Right cardiac atrium (tissue), 5 donors: ENCODE data around the gene TOX3. TPM values are rescaled to one million over a fixed set of nuclear protein-coding genes. Genes with fewer than 3 reads are reported as not detected.

ENCODE experiments used
- ATAC-seq, 2 donors: fragments of 200-7000 bp; cut with Tn5 transposase; one replicate each; pipeline versions ENCODE4 v1.8.0 to v1.9.1; 2020; ENCODE audit warnings: moderate library complexity in 2 of 2, mild to moderate bottlenecking in 1 of 2
- DNase-seq, 3 donors: peaks; one replicate each; pipeline ENCODE4 v3.0.0-alpha.2; 2020
- H3K27ac ChIP-seq: one replicate; pipeline ENCODE4 v1.5.1; 2013; ENCODE audit warnings: mild to moderate bottlenecking, low read length, control low read depth, moderate library complexity
- H3K27me3 ChIP-seq: one replicate; pipeline ENCODE4 v1.6.1; 2013; ENCODE audit not compliant: control insufficient read depth, insufficient read depth
- H3K4me1 ChIP-seq: one replicate; pipeline ENCODE4 v1.6.1; 2013; ENCODE audit warnings: low read length; ENCODE audit not compliant: control insufficient read depth, insufficient read depth
- H3K4me3 ChIP-seq: one replicate; pipeline ENCODE4 v1.5.1; 2013; ENCODE audit warnings: low read length, control low read depth
- H3K9me3 ChIP-seq: one replicate; pipeline ENCODE4 v1.6.1; 2013; ENCODE audit warnings: low read length; ENCODE audit not compliant: control insufficient read depth
- WGBS: extraction: QIAGEN DNeasy Blood & Tissue Kit; methylation state at CpG from one replicate; pipeline ENCODE4 v1.1.7; 2013; 5-methylcytosine and 5-hydroxymethylcytosine counted together
- intact Hi-C, 4 donors: fragments of 100-400 bp; cut with DNase I; formaldehyde crosslinking; loops; one replicate each; pipeline versions ENCODE4 v1.11.0 to v1.14.0; 2022 to 2023
- polyA plus RNA-seq: library from polyadenylated mRNA; stranded (reverse); fragments of 200-250 nt; gene quantifications from one replicate; pipeline ENCODE4 v1.2.3, GENCODE V29; 2013
- total RNA-seq, 4 donors: library from RNA; stranded (reverse); fragmentation: NEBNext Ultra II Directional; extraction: Animal tissue kit (Norgen Biotek cat#: 25700); gene quantifications; one replicate each; pipeline ENCODE4 v1.2.1, GENCODE V29; 2021
- donor health status: healthy with polysubstance abuse.
- donor health status: DM: no; HTN: yes; CAD: no.
- donor health status: DM: no; HTN: no; CAD: no.
- donor health status: DM: no; HTN: yes; CAD: no; lungs with severe emphysema.
- donor health status: DM: yes; HTN: yes; CAD: no.

The TOX3 gene
- total and polyA plus RNA-seq, 5 donors = 0.02 TPM; not detected in 4

GRCh38 chr16:52465711-52466267 is 81.2 kb downstream of the TOX3 start:
- ATAC-seq (no peak), DNase-seq (no peak)
- intact Hi-C loops = no loop called here
- no peaks in the 10 kb centered on the region for H3K4me1 ChIP-seq
- H3K27ac ChIP-seq = no peak overlapping the region
- H3K9me3 ChIP-seq = no peaks in the 10 kb centered on the region
- 70% methylated on average over 5 of the region's 5 CpGs for WGBS
- no peak overlapping the region for H3K4me3 ChIP-seq
- no peaks in the 10 kb centered on the region for H3K27me3 ChIP-seq

- intact Hi-C loops = no loop called here
- no peak for ATAC-seq
- Histone ChIP-seq H3K4me3 (no peak overlapping the region), H3K9me3 (no peaks in the 10 kb centered on the region), H3K27ac (no peak overlapping the region), H3K4me1 (no peaks in the 10 kb centered on the region), H3K27me3 (no peaks in the 10 kb centered on the region)
- no peak for DNase-seq
- WGBS = 91% methylated on average over 8 of the region's 8 CpGs
Measured at GRCh38 chr16:52463904-52464303, 83.0 kb downstream of the TOX3 start.

- no peak overlapping the region for H3K4me3 ChIP-seq
- no peaks in the 10 kb centered on the region for H3K4me1 ChIP-seq
- DNase-seq (no peak), ATAC-seq (no peak)
- no peaks in the 10 kb centered on the region for H3K9me3 ChIP-seq
- intact Hi-C loops = no loop called here
- no peaks in the 10 kb centered on the region for H3K27me3 ChIP-seq
- no peak overlapping the region for H3K27ac ChIP-seq
Measured at GRCh38 chr16:52462816-52463215, 84.1 kb downstream of the TOX3 start.

GRCh38 chr16:52460639-52461178 is 86.2 kb downstream of the TOX3 start:
- Histone ChIP-seq H3K4me3 (no peak overlapping the region), H3K4me1 (no peaks in the 10 kb centered on the region), H3K27ac (no peak overlapping the region), H3K27me3 (no peaks in the 10 kb centered on the region), H3K9me3 (no peaks in the 10 kb centered on the region)
- DNase-seq (no peak), ATAC-seq (no peak)
- intact Hi-C loops = no loop called here
- WGBS = 16% methylated on average over 1 of the region's 1 CpG

- DNase-seq (no peak), ATAC-seq (no peak)
- H3K27me3 ChIP-seq = no peaks in the 10 kb centered on the region
- H3K27ac ChIP-seq = no peak overlapping the region
- H3K9me3 ChIP-seq = no peaks in the 10 kb centered on the region
- H3K4me1 ChIP-seq = no peaks in the 10 kb centered on the region
- no peak overlapping the region for H3K4me3 ChIP-seq
- WGBS = 74% methylated on average over 3 of the region's 3 CpGs
- intact Hi-C loops = no loop called here
Measured at GRCh38 chr16:52456368-52456767, 90.6 kb downstream of the TOX3 start.

- ATAC-seq (no peak), DNase-seq (no peak)
- intact Hi-C loops = no loop called here
- Histone ChIP-seq H3K27me3 (no peaks in the 10 kb centered on the region), H3K9me3 (no peaks in the 10 kb centered on the region), H3K27ac (no peak overlapping the region), H3K4me3 (no peak overlapping the region), H3K4me1 (no peaks in the 10 kb centered on the region)
- WGBS = 89% methylated on average over 3 of the region's 3 CpGs
Measured at GRCh38 chr16:52455549-52456277, 91.2 kb downstream of the TOX3 start.

GRCh38 chr16:52453644-52454043 is 93.3 kb downstream of the TOX3 start:
- no peak for DNase-seq
- no peaks in the 10 kb centered on the region for H3K9me3 ChIP-seq
- WGBS = 67% methylated on average over 1 of the region's 1 CpG
- H3K27me3 ChIP-seq = no peaks in the 10 kb centered on the region
- H3K4me3 ChIP-seq = no peak overlapping the region
- H3K27ac ChIP-seq = no peak overlapping the region
- ATAC-seq = no peak
- intact Hi-C loops = no loop called here
- no peaks in the 10 kb centered on the region for H3K4me1 ChIP-seq

GRCh38 chr16:52451971-52452421 is 94.9 kb downstream of the TOX3 start:
- intact Hi-C loops = no loop called here
- Histone ChIP-seq H3K9me3 (no peaks in the 10 kb centered on the region), H3K4me3 (no peak overlapping the region), H3K4me1 (no peaks in the 10 kb centered on the region), H3K27ac (no peak overlapping the region), H3K27me3 (no peaks in the 10 kb centered on the region)
- DNase-seq = no peak
- WGBS = 81% methylated on average over 5 of the region's 5 CpGs
- ATAC-seq = no peak

GRCh38 chr16:52450916-52451315 is 96.0 kb downstream of the TOX3 start:
- H3K4me1 ChIP-seq = no peaks in the 10 kb centered on the region
- no peak for ATAC-seq
- no peaks in the 10 kb centered on the region for H3K27me3 ChIP-seq
- H3K27ac ChIP-seq = no peak overlapping the region
- no peak overlapping the region for H3K4me3 ChIP-seq
- DNase-seq = no peak
- 87% methylated on average over 6 of the region's 6 CpGs for WGBS
- intact Hi-C loops = no loop called here
- no peaks in the 10 kb centered on the region for H3K9me3 ChIP-seq

- H3K9me3 ChIP-seq = no peaks in the 10 kb centered on the region
- H3K4me1 ChIP-seq = no peaks in the 10 kb centered on the region
- DNase-seq (no peak), ATAC-seq (no peak)
- no peaks in the 10 kb centered on the region for H3K27me3 ChIP-seq
- no peak overlapping the region for H3K27ac ChIP-seq
- intact Hi-C loops = no loop called here
- WGBS = 93% methylated on average over 7 of the region's 7 CpGs
- no peak overlapping the region for H3K4me3 ChIP-seq
Measured at GRCh38 chr16:52450241-52450640, 96.7 kb downstream of the TOX3 start.

- no peak for ATAC-seq
- no peak overlapping the region for H3K4me3 ChIP-seq
- WGBS = 62% methylated on average over 4 of the region's 4 CpGs
- no peaks in the 10 kb centered on the region for H3K9me3 ChIP-seq
- H3K27me3 ChIP-seq = no peaks in the 10 kb centered on the region
- H3K27ac ChIP-seq = no peak overlapping the region
- intact Hi-C loops = no loop called here
- no peaks in the 10 kb centered on the region for H3K4me1 ChIP-seq
- DNase-seq = no peak
Measured at GRCh38 chr16:52446080-52446479, 100.9 kb downstream of the TOX3 start.
